Measurements from ENCODE around the gene MX1.
A peak's percentile ranks its signal among the peaks of the same experiment; 100 is the strongest.

Gene MX1

DNA sequence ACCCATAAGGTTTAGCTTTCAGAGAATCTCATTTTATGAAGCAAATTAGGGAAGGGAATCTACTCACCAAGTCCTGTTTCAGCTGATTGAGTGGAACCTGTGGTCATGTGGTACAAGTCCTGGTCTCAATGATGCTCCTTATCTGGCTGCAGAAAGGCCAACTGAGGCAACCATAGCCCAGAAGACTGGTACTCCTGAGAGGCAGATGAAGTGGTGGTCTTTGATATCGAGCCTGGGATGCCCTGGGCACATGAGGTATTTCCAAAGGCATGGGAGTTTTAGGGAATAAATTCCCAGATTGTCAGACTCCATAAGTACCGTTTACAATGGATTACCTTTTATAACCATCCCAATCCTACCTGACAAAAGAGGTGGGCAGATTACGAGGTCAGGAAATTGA is 3.3 kb downstream of the MX1 start:
- H3K36me3 ChIP-seq (ENCODE audit: control insufficient read depth in 2 of 2, insufficient read depth in 2 of 2, low read length in 2 of 2): peaks cover 3 to 13% of the 10 kb centered on the region in 2 donors
- H3K4me3 ChIP-seq (ENCODE audit: low read length in 2 of 2): no peak overlapping the region
- peaks cover 24 to 30% of the 10 kb centered on the region in 2 donors for H3K4me1 ChIP-seq (ENCODE audit: control insufficient read depth in 2 of 2, insufficient read depth in 2 of 2, low read length in 2 of 2)
- H3K9ac ChIP-seq (ENCODE audit: low read depth in 1 of 2, low read length in 2 of 2): no peak overlapping the region
- no peaks in the 10 kb centered on the region for H3K9me3 ChIP-seq (ENCODE audit: control insufficient read depth in 2 of 2, low read length in 2 of 2)
- no peaks in the 10 kb centered on the region for H3K27me3 ChIP-seq (ENCODE audit: control insufficient read depth in 2 of 2, insufficient read depth in 2 of 2, low read length in 2 of 2)
- no peak overlapping the region for H3K27ac ChIP-seq (ENCODE audit: low read depth in 2 of 2, low read length in 2 of 2)

DNA sequence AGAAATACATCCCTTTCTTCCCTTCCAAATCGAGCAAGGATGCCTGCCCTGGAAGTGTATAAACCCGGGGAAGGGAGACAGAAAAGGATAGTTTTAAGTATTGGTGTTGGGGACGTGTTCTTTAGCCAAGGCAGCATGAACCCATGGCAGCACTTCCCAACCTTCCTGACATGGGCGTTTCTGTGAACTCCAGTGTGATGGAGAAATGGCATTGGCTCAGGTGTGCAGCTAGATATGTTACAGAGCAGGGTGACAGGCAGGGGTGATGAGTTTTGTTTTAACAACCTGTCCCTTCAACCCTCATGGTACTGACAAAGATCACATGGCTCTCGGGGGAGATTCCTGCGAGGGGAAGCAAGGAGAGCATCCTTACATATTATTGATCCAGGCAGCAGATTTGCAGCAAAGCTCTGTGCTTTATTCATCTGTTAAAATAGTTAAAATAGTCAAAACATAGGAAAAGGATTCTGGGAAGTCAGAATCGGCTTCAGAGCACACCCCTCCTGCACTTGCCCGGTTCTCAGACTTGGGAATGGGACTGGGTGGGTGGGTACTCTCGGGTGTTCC is 4.0 kb downstream of the MX1 start:
- H3K27me3 ChIP-seq (ENCODE audit: control insufficient read depth in 2 of 2, insufficient read depth in 2 of 2, low read length in 2 of 2): no peaks in the 10 kb centered on the region
- peaks cover 8 to 14% of the 10 kb centered on the region in 2 donors for H3K36me3 ChIP-seq (ENCODE audit: control insufficient read depth in 2 of 2, insufficient read depth in 2 of 2, low read length in 2 of 2)
- H3K4me1 ChIP-seq (ENCODE audit: control insufficient read depth in 2 of 2, insufficient read depth in 2 of 2, low read length in 2 of 2): peaks cover 24 to 30% of the 10 kb centered on the region in 2 donors
- no peaks in the 10 kb centered on the region for H3K9me3 ChIP-seq (ENCODE audit: control insufficient read depth in 2 of 2, low read length in 2 of 2)
- no peak overlapping the region for H3K9ac ChIP-seq (ENCODE audit: low read depth in 1 of 2, low read length in 2 of 2)
- no peak overlapping the region for H3K4me3 ChIP-seq (ENCODE audit: low read length in 2 of 2)
- no peak overlapping the region for H3K27ac ChIP-seq (ENCODE audit: low read depth in 2 of 2, low read length in 2 of 2)

DNA sequence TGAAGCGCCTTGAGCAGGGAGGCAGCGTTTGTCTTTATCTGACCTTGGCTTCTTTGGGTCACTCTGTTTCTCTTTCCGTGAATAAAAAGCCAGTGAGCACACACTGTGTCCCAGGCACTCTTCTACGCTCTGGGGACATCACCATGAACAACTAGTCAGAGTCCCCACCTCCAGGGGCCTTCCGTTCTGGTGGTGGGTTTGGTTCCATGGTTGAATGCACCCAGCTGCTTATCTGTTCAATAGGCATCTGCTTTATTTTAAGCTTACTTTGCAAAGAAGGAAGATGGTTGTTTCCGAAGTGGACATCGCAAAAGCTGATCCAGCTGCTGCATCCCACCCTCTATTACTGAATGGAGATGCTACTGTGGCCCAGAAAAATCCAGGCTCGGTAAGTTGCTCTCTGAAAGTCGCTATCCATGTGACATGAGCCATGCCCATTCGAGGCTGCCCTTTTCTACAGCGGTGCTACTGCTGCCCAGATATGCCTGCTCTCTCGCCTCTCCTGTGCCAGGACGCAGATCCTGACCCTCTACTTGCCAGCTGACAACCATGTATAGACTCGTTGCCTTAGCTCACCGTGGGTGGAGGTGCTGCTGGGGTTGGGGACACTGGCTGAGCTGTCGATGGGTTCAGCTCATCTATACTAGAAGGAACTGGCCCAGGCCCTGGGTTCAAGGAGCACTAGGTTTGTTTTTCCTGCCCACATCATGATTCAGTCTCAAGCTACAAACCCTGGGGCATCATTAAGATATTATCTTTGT is 5.9 kb downstream of the MX1 start:
- Histone ChIP-seq H3K36me3 (ENCODE audit: control insufficient read depth in 2 of 2, insufficient read depth in 2 of 2, low read length in 2 of 2) (peaks cover 20 to 33% of the 10 kb centered on the region in 2 donors), H3K4me3 (ENCODE audit: low read length in 2 of 2) (peak overlapping the region in 1 of 2 donors; percentile 52), H3K27ac (ENCODE audit: low read depth in 2 of 2, low read length in 2 of 2) (peak overlapping the region; percentile 81 to 84), H3K9me3 (ENCODE audit: control insufficient read depth in 2 of 2, low read length in 2 of 2) (no peaks in the 10 kb centered on the region), H3K9ac (ENCODE audit: low read depth in 1 of 2, low read length in 2 of 2) (peak overlapping the region in 1 of 2 donors; percentile 13), H3K27me3 (ENCODE audit: control insufficient read depth in 2 of 2, insufficient read depth in 2 of 2, low read length in 2 of 2) (no peaks in the 10 kb centered on the region), H3K4me1 (ENCODE audit: control insufficient read depth in 2 of 2, insufficient read depth in 2 of 2, low read length in 2 of 2) (peaks cover 21 to 23% of the 10 kb centered on the region in 2 donors)

DNA sequence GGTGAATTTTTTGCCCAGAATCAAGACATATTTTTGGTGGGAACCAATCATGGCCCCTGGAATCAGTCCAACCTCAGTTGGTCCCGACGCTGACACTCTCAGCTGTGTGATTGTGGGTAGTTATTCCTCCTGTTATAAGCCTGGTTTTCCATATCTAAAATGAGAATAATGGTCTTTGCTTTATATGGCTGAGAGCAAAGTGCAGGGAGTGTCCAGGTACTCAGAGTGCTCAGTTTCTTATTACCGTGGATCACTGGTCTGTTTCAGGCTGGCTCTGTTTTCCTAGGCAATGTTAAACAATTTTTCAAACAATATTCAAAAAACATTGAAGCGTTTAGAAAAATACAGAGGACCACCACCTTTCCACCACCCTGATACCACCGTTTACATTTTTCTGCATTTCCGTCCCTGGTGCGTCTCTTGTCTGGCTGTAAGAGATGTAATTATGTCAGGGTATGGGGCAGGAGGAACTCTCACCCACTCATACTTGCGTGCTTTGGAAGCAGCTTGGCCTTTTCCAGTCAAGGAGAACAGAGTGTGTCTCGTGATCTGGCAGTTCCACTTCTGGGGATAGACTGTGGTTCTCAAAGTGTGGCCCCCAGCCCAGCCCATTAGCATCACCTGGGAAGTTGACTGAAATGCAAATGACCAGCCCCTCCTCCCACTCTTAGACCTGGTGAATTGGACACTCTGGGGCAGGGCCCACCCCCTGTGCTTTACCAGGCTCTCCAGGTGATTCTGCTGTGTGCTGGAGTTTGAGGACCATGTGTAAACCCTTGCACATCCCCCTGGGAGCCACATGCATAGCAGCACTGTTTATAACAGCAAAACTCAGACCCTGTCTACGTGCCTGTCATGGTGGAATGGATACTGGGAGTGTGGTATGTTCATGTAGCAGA is 6.8 kb downstream of the MX1 start:
- Histone ChIP-seq H3K9ac (ENCODE audit: low read depth in 1 of 2, low read length in 2 of 2) (peak overlapping the region; percentile 16 to 52), H3K27ac (ENCODE audit: low read depth in 2 of 2, low read length in 2 of 2) (peak overlapping the region; percentile 81 to 84), H3K9me3 (ENCODE audit: control insufficient read depth in 2 of 2, low read length in 2 of 2) (no peaks in the 10 kb centered on the region), H3K4me3 (ENCODE audit: low read length in 2 of 2) (peak overlapping the region in 1 of 2 donors; percentile 52), H3K27me3 (ENCODE audit: control insufficient read depth in 2 of 2, insufficient read depth in 2 of 2, low read length in 2 of 2) (no peaks in the 10 kb centered on the region), H3K4me1 (ENCODE audit: control insufficient read depth in 2 of 2, insufficient read depth in 2 of 2, low read length in 2 of 2) (peaks cover 21 to 22% of the 10 kb centered on the region in 2 donors), H3K36me3 (ENCODE audit: control insufficient read depth in 2 of 2, insufficient read depth in 2 of 2, low read length in 2 of 2) (peaks cover 22 to 38% of the 10 kb centered on the region in 2 donors)

DNA sequence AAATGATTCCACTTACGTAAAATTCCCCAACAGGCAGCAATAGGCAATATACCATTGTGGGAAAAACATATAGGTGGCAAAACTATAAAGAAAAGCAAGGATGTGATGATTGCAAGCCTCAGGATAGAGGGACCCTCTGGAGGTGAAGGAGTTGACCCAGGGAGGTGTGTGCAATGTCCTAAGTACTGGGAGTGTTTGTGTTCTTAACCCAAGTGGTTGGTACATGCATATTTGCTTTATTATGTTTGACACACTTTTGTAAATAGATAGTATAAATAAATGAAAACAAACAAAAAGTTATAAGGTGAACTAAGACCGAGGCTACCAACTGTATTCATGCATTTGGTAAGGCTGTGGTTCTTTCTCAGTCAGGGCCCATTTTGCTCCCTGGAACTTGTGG is 7.5 kb downstream of the MX1 start:
- Histone ChIP-seq H3K4me3 (ENCODE audit: low read length in 2 of 2) (no peak overlapping the region), H3K9me3 (ENCODE audit: control insufficient read depth in 2 of 2, low read length in 2 of 2) (no peaks in the 10 kb centered on the region), H3K4me1 (ENCODE audit: control insufficient read depth in 2 of 2, insufficient read depth in 2 of 2, low read length in 2 of 2) (peaks cover 21 to 22% of the 10 kb centered on the region in 2 donors), H3K36me3 (ENCODE audit: control insufficient read depth in 2 of 2, insufficient read depth in 2 of 2, low read length in 2 of 2) (peaks cover 22 to 43% of the 10 kb centered on the region in 2 donors), H3K27me3 (ENCODE audit: control insufficient read depth in 2 of 2, insufficient read depth in 2 of 2, low read length in 2 of 2) (no peaks in the 10 kb centered on the region), H3K9ac (ENCODE audit: low read depth in 1 of 2, low read length in 2 of 2) (no peak overlapping the region), H3K27ac (ENCODE audit: low read depth in 2 of 2, low read length in 2 of 2) (peak overlapping the region in 1 of 2 donors; percentile 84)

DNA sequence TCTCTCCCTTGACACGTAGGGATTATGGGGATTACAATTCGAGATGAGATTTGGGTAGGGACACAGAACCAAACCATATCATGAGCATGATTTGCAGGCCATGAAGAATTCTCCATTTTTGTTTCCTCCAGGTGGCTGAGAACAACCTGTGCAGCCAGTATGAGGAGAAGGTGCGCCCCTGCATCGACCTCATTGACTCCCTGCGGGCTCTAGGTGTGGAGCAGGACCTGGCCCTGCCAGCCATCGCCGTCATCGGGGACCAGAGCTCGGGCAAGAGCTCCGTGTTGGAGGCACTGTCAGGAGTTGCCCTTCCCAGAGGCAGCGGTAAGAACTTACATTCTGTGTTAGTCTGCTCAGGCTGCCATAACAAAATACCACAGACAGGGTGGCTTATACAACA is 9.7 kb downstream of the MX1 start:
- Histone ChIP-seq H3K4me1 (ENCODE audit: control insufficient read depth in 2 of 2, insufficient read depth in 2 of 2, low read length in 2 of 2) (peaks cover 21 to 22% of the 10 kb centered on the region in 2 donors), H3K4me3 (ENCODE audit: low read length in 2 of 2) (no peak overlapping the region), H3K9me3 (ENCODE audit: control insufficient read depth in 2 of 2, low read length in 2 of 2) (no peaks in the 10 kb centered on the region), H3K36me3 (ENCODE audit: control insufficient read depth in 2 of 2, insufficient read depth in 2 of 2, low read length in 2 of 2) (peaks cover 20 to 55% of the 10 kb centered on the region in 2 donors), H3K27me3 (ENCODE audit: control insufficient read depth in 2 of 2, insufficient read depth in 2 of 2, low read length in 2 of 2) (no peaks in the 10 kb centered on the region), H3K27ac (ENCODE audit: low read depth in 2 of 2, low read length in 2 of 2) (no peak overlapping the region), H3K9ac (ENCODE audit: low read depth in 1 of 2, low read length in 2 of 2) (no peak overlapping the region)

DNA sequence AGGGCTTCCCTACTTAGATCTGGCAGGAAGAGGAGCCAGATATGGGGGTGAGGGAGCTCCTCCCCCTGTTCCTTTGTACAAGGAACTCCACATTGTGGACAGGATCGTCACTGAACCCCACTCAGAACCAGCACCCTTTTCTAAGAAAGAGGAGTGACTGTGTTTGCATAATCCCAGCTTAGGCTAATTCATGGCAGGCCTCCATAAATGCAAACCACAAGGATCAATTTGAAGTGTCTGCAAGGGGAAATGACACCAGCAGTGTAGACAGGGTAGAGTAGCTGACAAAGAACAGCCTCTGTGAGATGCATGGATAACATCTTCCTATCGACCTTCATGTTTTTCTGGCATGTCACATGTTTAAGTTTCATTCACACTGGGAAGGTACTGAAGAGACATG is 11.7 kb downstream of the MX1 start:
- Histone ChIP-seq H3K9me3 (ENCODE audit: control insufficient read depth in 2 of 2, low read length in 2 of 2) (no peaks in the 10 kb centered on the region), H3K27ac (ENCODE audit: low read depth in 2 of 2, low read length in 2 of 2) (no peak overlapping the region), H3K36me3 (ENCODE audit: control insufficient read depth in 2 of 2, insufficient read depth in 2 of 2, low read length in 2 of 2) (peaks cover 36 to 64% of the 10 kb centered on the region in 2 donors), H3K4me1 (ENCODE audit: control insufficient read depth in 2 of 2, insufficient read depth in 2 of 2, low read length in 2 of 2) (peaks cover 10 to 14% of the 10 kb centered on the region in 2 donors), H3K27me3 (ENCODE audit: control insufficient read depth in 2 of 2, insufficient read depth in 2 of 2, low read length in 2 of 2) (no peaks in the 10 kb centered on the region), H3K9ac (ENCODE audit: low read depth in 1 of 2, low read length in 2 of 2) (no peak overlapping the region), H3K4me3 (ENCODE audit: low read length in 2 of 2) (no peak overlapping the region)

DNA sequence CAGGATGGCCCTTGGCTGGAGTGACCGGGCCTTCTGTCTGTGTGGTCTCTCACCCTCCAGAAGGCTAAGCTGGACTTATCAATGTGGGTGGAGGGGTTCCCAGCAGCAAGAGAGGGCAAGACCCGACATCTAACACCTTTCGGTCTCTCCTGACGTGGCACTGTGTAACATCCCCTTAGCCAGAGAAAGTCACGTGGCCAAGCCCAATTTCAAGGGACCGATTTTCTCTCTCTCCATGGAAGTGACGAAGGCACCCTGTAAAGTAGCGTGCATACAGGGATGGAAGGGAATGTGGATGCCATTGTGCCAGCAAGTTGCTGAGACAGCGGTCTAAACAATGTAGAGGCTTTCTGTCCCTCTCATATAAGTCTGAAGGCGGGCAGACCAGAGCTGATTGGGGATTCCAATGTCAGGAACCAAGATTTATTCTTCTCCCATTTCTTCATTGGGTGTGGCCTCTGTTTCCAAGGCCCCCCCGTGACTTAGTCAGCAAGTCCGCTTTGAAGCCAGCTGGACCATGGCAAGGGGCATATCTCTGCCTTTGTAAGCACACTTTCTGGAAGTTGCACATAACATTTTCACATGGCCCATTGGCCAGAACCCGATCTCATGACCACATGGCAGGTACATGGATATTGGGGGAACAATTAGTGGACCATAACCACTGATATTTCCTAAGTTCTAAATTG is 12.5 kb downstream of the MX1 start:
- no peak overlapping the region for H3K9ac ChIP-seq (ENCODE audit: low read depth in 1 of 2, low read length in 2 of 2)
- peaks cover 43 to 67% of the 10 kb centered on the region in 2 donors for H3K36me3 ChIP-seq (ENCODE audit: control insufficient read depth in 2 of 2, insufficient read depth in 2 of 2, low read length in 2 of 2)
- H3K27me3 ChIP-seq (ENCODE audit: control insufficient read depth in 2 of 2, insufficient read depth in 2 of 2, low read length in 2 of 2): no peaks in the 10 kb centered on the region
- no peak overlapping the region for H3K4me3 ChIP-seq (ENCODE audit: low read length in 2 of 2)
- no peak overlapping the region for H3K27ac ChIP-seq (ENCODE audit: low read depth in 2 of 2, low read length in 2 of 2)
- no peaks in the 10 kb centered on the region for H3K9me3 ChIP-seq (ENCODE audit: control insufficient read depth in 2 of 2, low read length in 2 of 2)
- peaks cover 5 to 6% of the 10 kb centered on the region in 2 donors for H3K4me1 ChIP-seq (ENCODE audit: control insufficient read depth in 2 of 2, insufficient read depth in 2 of 2, low read length in 2 of 2)

DNA sequence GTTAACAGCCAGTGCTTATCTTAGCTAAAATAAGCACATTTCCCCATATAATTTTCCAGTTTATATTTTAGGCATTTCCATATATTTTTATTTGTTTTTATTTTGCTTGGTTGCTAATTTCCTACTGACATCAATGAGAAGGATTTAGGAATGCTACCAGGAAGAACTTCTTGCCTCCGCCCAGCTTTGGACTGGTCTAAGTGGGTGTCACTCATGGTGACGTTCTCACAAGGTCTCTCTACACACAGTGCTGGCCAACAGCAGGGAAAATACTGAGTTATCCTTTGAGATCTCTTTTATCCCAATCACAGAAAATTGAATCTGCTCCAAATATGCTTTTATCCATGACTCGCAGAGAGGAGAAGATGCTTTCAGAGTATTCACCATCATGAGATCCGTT is 13.2 kb downstream of the MX1 start:
- peaks cover 46 to 70% of the 10 kb centered on the region in 2 donors for H3K36me3 ChIP-seq (ENCODE audit: control insufficient read depth in 2 of 2, insufficient read depth in 2 of 2, low read length in 2 of 2)
- no peak overlapping the region for H3K4me3 ChIP-seq (ENCODE audit: low read length in 2 of 2)
- H3K4me1 ChIP-seq (ENCODE audit: control insufficient read depth in 2 of 2, insufficient read depth in 2 of 2, low read length in 2 of 2): no peaks in the 10 kb centered on the region
- H3K27me3 ChIP-seq (ENCODE audit: control insufficient read depth in 2 of 2, insufficient read depth in 2 of 2, low read length in 2 of 2): no peaks in the 10 kb centered on the region
- H3K27ac ChIP-seq (ENCODE audit: low read depth in 2 of 2, low read length in 2 of 2): no peak overlapping the region
- no peaks in the 10 kb centered on the region for H3K9me3 ChIP-seq (ENCODE audit: control insufficient read depth in 2 of 2, low read length in 2 of 2)
- H3K9ac ChIP-seq (ENCODE audit: low read depth in 1 of 2, low read length in 2 of 2): no peak overlapping the region

All from mucosa of rectum (tissue), 2 donors.